Measurements from ENCODE around the gene CLEC2A.

- TF ChIP-seq CTCF (conservative IDR thresholded peaks at IDR 0.05) (no peak), EZH2 (IDR thresholded peaks at IDR 0.05; ENCODE audit: low read depth) (no peak)
Measured at GRCh38 chr12:9883175-9883574, 49.0 kb downstream of the CLEC2A start.
